T-cell (primary cell): Measurements from ENCODE around the gene STMN3. TPM values are rescaled to one million over a fixed set of nuclear protein-coding genes. Genes with fewer than 3 reads are reported as not detected.

Source experiments
- ATAC-seq, 4 experiments: fragments of 200-7000 bp in 3 of 4; fragments of 150-1000 bp in 1 of 4; cut with Tn5 transposase; replicated peaks in 1 of 4; 1 replicate in 3 of 4; 2 replicates in 1 of 4; pipeline ENCODE4 v1.10.0; 2021; ENCODE audit warnings: moderate library complexity in 3 of 4, mild to moderate bottlenecking in 2 of 4, moderate number of reproducible peaks in 1 of 4
- CTCF ChIA-PET, 2 donors: fragments of 300-600 bp; sonication (Branson Sonifier 250); formaldehyde crosslinking; loops; one replicate each; lab custom pipeline; 2022; ENCODE audit warnings: antibody characterized with exemption in 2 of 2; lab: Charles Lee
- POLR2A ChIA-PET, 2 donors: fragments of 300-600 bp; sonication (Branson Sonifier 250); formaldehyde crosslinking; loops; one replicate each; lab custom pipeline; 2022; ENCODE audit warnings: antibody characterized with exemption in 2 of 2; lab: Charles Lee
- DNase-seq, 35 experiments: peaks; one replicate each; pipeline versions ENCODE4 v3.0.0 to v3.0.0-alpha.2; 2013 to 2023
- H3K27ac ChIP-seq: one replicate; pipeline ENCODE4 v1.5.1; 2013; ENCODE audit warnings: low read length
- H3K27me3 ChIP-seq, 2 experiments: replicated peaks in 1 of 2; 1 replicate in 1 of 2; 2 replicates in 1 of 2; pipeline versions ENCODE4 v1.6.1 to v1.7.0; 2013; ENCODE audit warnings: low read length in 1 of 2, mixed read lengths in 1 of 2; ENCODE audit not compliant: control insufficient read depth in 2 of 2, insufficient read depth in 2 of 2; ENCODE audit errors: extremely low read depth in 1 of 2
- H3K36me3 ChIP-seq, 2 donors: 1 replicate in 1 of 2; 2 replicates in 1 of 2; pipeline versions ENCODE4 v1.6.1 to v1.7.0; 2013; ENCODE audit warnings: low read length in 1 of 2; ENCODE audit not compliant: control insufficient read depth in 2 of 2, insufficient read depth in 1 of 2; ENCODE audit errors: extremely low read depth in 1 of 2
- H3K4me1 ChIP-seq, 2 experiments: 1 replicate in 1 of 2; 2 replicates in 1 of 2; pipeline versions ENCODE4 v1.6.1 to v1.7.0; 2013; ENCODE audit warnings: low read length in 2 of 2, mixed read lengths in 1 of 2; ENCODE audit not compliant: insufficient read depth in 2 of 2, control insufficient read depth in 1 of 2; ENCODE audit errors: extremely low read depth in 1 of 2
- H3K4me3 ChIP-seq, 2 donors: 1 replicate in 1 of 2; 2 replicates in 1 of 2; pipeline versions ENCODE4 v1.5.1 to v1.7.0; 2013; ENCODE audit warnings: mild to moderate bottlenecking in 2 of 2, low read length in 1 of 2, moderate library complexity in 1 of 2; ENCODE audit not compliant: control insufficient read depth in 1 of 2; ENCODE audit errors: extremely low read depth in 1 of 2
- H3K9me3 ChIP-seq: 2 replicates; pipeline ENCODE4 v1.7.0; 2013
- H3K27ac Mint-ChIP-seq, 2 donors: one replicate each; pipeline ENCODE4 v1.8.0; 2020 to 2021; ENCODE audit warnings: mild to moderate bottlenecking in 2 of 2, mixed read lengths in 2 of 2
- H3K27me3 Mint-ChIP-seq, 2 donors: one replicate each; pipeline ENCODE4 v1.8.0; 2021 to 2022; ENCODE audit warnings: mixed read lengths in 2 of 2
- H3K36me3 Mint-ChIP-seq: one replicate; pipeline ENCODE4 v1.8.0; 2021; ENCODE audit warnings: mixed read lengths
- H3K4me1 Mint-ChIP-seq, 3 donors: one replicate each; pipeline ENCODE4 v1.8.0; 2020 to 2022; ENCODE audit warnings: mixed read lengths in 3 of 3, mild to moderate bottlenecking in 1 of 3
- H3K4me3 Mint-ChIP-seq, 3 donors: one replicate each; pipeline ENCODE4 v1.8.0; 2020 to 2022; ENCODE audit warnings: mild to moderate bottlenecking in 3 of 3, mixed read lengths in 3 of 3, moderate library complexity in 3 of 3
- H3K9me3 Mint-ChIP-seq, 3 donors: one replicate each; pipeline ENCODE4 v1.8.0; 2020 to 2022; ENCODE audit warnings: mixed read lengths in 3 of 3
- WGBS: methylation state at CpG from one replicate; pipeline ENCODE4 v1.1.5; 2013; ENCODE audit warnings: missing lambda C conversion rate; ENCODE audit not compliant: insufficient coverage; 5-methylcytosine and 5-hydroxymethylcytosine counted together
- total RNA-seq, 35 experiments: library from RNA in 6 of 35; stranded (reverse) in 6 of 35; fragments of 120-200 nt in 1 of 35; gene quantifications; one replicate each; pipeline versions ENCODE4 v1.2.1 to v1.2.4 and lab custom pipeline; 2013 to 2026

STMN3 gene
- total RNA-seq, 5 donors from 2014 or later (not counting 1 experiment from before 2014, with no cell fraction given) = 92.9 to 121 (median 107) TPM

DNA sequence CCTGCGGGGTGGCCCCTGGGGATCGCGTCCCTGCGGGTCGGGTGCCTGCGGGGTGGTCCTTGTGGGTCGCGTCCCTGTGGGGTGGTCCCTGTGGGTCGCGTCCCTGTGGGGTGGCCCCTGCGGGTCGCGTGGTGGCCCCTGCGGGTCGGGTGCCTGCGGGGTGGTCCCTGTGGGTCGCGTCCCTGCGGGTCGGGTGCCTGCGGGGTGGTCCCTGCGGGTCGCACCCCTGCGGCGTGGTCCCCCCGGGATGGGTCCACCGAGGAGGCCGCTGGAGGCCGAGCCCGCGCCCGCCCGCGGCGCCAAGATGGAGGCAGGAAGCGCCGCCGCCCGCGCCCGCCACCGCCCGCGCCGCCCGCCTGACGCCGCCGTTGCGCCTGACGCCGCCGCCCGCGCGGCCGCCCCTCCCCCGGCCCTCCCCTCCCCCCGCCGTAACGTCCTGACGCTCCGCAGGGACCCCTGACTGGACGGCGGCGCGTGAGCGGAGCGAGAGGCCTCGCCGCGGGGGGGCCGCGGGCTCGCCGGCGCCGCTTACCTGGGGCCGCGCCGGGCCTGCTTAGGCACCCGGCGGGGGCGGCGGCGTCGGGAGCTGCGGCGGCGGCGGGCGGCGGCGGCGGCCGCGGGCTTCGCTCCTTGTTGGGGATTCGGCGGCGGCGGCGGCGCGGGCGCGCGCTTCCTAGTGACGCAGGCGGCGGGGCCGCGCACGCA is 26.6 kb downstream of the STMN3 start, which contains the start of gene GMEB2:
GMEB2 (minus strand) TSS at position 678 of the 705 bp plus-strand sequence. CDS start 7,704 bp downstream, outside the sequence.
- H3K4me3 ChIP-seq = peak within 1 kb of the TSS; percentile 84 to 98
- peak in 29 of 35 experiments; percentile 29 to 96 (median 62) for DNase-seq
- peak within 1 kb of the TSS; percentile 97 to 99 for H3K27ac Mint-ChIP-seq
- peak within 1 kb of the TSS; percentile 69 for H3K27ac ChIP-seq
- H3K9me3 Mint-ChIP-seq = no peaks in the 10 kb centered on the region
- POLR2A ChIA-PET = interaction anchor here in 1 of 2 donors (1.2 kb wide), 1 partner anchor 15 kb away, joined by 21 read pairs; no protein-coding TSS in a partner anchor
- CTCF ChIA-PET = interaction anchor here in 1 of 2 donors (0.6 to 1.7 kb wide), 3 partner anchors 8 to 15 kb away, joined by 3 to 9 read pairs (median 4); no protein-coding TSS in a partner anchor
- peaks cover 13% of the 10 kb centered on the region for H3K36me3 Mint-ChIP-seq
- peak; percentile 60 to 72 (median 69) for ATAC-seq
- peaks cover 11 to 48% of the 10 kb centered on the region in 2 experiments for H3K4me1 ChIP-seq
- peaks cover 43 to 50% (median 50%) of the 10 kb centered on the region in 3 donors for H3K4me1 Mint-ChIP-seq
- H3K9me3 ChIP-seq = no peaks in the 10 kb centered on the region
- WGBS = under 1% methylated on average over 76 of the region's 114 CpGs
- H3K27me3 Mint-ChIP-seq = no peaks in the 10 kb centered on the region
- H3K36me3 ChIP-seq = peaks cover 0 to 8% of the 10 kb centered on the region in 2 donors
- peak within 1 kb of the TSS; percentile 98 to 99 (median 99) for H3K4me3 Mint-ChIP-seq
- H3K27me3 ChIP-seq = no peaks in the 10 kb centered on the region

DNA sequence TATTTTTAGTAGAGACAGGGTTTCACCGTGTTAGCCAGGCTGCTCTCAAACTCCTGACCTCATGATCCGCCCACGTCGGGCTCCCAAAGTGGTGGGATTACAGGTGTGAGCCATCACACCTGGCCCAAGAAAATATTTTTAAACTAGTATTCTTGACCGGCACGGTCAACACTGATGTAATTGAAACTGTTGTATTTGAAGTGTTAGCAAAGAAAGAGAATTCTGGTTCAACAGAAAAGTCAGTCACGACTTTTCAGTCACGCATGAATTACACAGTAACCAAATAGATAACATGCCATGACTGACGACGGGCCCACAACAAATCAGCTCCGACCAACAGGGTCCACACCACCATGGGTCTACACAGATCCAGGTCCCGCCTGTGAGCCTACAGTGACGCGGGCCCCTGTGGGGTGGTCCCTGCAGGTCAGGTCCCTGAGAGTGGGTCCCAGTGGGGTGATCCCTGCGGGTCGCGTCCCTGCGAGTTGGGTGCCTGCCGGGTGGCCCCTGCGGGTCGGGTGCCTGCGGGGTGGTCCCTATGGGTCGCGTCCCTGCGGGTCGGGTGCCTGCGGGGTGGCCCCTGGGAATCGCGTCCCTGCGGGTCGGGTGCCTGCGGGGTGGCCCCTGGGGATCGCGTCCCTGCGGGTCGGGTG is 27.3 kb downstream of the STMN3 start:
- Histone ChIP-seq H3K4me1 (peaks cover 7 to 41% of the 10 kb centered on the region in 2 experiments), H3K27me3 (no peaks in the 10 kb centered on the region), H3K27ac (peak overlapping the region; percentile 61), H3K9me3 (no peaks in the 10 kb centered on the region), H3K4me3 (peak overlapping the region; percentile 40 to 66), H3K36me3 (peaks cover 0 to 8% of the 10 kb centered on the region in 2 donors)
- peak overlapping the region; percentile 91 to 97 for H3K27ac Mint-ChIP-seq
- ATAC-seq = no peak
- H3K36me3 Mint-ChIP-seq = peaks cover 13% of the 10 kb centered on the region
- 1% methylated on average over 25 of the region's 36 CpGs for WGBS
- DNase-seq = peak in 5 of 35 experiments; percentile 5 to 46 (median 25)
- POLR2A ChIA-PET = no interaction called here
- no peaks in the 10 kb centered on the region for H3K9me3 Mint-ChIP-seq
- no peaks in the 10 kb centered on the region for H3K27me3 Mint-ChIP-seq
- H3K4me1 Mint-ChIP-seq = peaks cover 40 to 48% (median 47%) of the 10 kb centered on the region in 3 donors
- CTCF ChIA-PET = no interaction called here
- H3K4me3 Mint-ChIP-seq = peak overlapping the region; percentile 71 to 81 (median 75)

DNA sequence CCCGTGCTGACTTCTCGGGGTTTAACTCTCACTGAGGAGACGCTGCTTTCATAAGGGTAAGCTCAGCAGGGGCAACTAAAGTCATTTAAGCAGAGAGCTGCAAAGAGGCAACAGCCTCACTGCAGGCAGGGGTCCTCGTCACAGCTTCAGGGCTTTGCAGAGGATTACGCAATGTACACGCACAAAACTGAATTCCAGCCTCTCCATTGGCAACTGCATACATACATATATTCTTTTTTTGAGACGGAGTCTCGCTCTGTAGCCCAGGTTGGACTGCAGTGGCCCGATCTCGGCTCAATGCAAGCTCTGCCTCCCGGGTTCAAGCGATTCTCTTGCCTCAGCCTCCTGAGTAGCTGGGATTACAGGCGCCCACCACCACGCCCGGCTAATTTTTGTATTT is 28.7 kb downstream of the STMN3 start:
- Mint-ChIP-seq H3K4me1 (peaks cover 41 to 46% (median 42%) of the 10 kb centered on the region in 3 donors), H3K4me3 (peak overlapping the region in 2 of 3 donors; percentile 9 to 21), H3K27ac (peak overlapping the region in 1 of 2 donors; percentile 61), H3K9me3 (no peaks in the 10 kb centered on the region), H3K36me3 (peaks cover 10% of the 10 kb centered on the region), H3K27me3 (no peaks in the 10 kb centered on the region)
- Histone ChIP-seq H3K27me3 (no peaks in the 10 kb centered on the region), H3K4me1 (peaks cover 5 to 33% of the 10 kb centered on the region in 2 experiments), H3K4me3 (no peak overlapping the region), H3K27ac (no peak overlapping the region), H3K36me3 (peaks cover 0 to 10% of the 10 kb centered on the region in 2 donors), H3K9me3 (no peaks in the 10 kb centered on the region)
- ChIA-PET CTCF (interaction anchor here in 1 of 2 donors (1.0 kb wide), 1 partner anchor 18 kb away, joined by 6 read pairs; no protein-coding TSS in a partner anchor), POLR2A (no interaction called here)
- peak in 1 of 35 experiments; percentile 33 for DNase-seq
- ATAC-seq = no peak
- whole genome bisulfite sequencing = 100% methylated on average over 3 of the region's 15 CpGs

DNA sequence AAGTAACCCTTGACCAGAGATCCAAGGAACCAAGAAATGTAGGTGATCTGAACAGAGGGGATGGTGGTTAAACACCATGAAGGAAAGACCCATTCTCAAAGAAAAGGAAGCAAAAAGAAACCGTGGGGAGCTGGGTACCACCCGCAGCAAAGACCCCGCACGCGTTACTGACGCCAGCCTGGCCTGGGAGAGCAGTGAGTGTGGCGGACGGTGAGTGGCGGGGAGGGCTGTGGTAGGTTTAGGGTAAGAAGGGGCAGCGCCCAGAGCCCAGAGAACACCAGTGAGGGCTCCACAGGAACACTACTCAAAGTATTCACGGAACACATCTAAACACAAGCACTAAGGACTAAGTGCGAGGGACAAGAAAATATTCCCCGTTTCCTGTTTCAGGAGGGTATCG is 30.5 kb downstream of the STMN3 start:
- Histone ChIP-seq H3K4me1 (peaks cover 4 to 18% of the 10 kb centered on the region in 2 experiments), H3K9me3 (no peaks in the 10 kb centered on the region), H3K27me3 (no peaks in the 10 kb centered on the region), H3K27ac (no peak overlapping the region), H3K36me3 (peaks cover 12 to 19% of the 10 kb centered on the region in 2 donors), H3K4me3 (no peak overlapping the region)
- Mint-ChIP-seq H3K4me3 (no peak overlapping the region), H3K4me1 (peaks cover 28 to 33% (median 31%) of the 10 kb centered on the region in 3 donors), H3K9me3 (no peaks in the 10 kb centered on the region), H3K27ac (no peak overlapping the region), H3K36me3 (peaks cover 7% of the 10 kb centered on the region), H3K27me3 (no peaks in the 10 kb centered on the region)
- ChIA-PET POLR2A (no interaction called here), CTCF (no interaction called here)
- ATAC-seq (no peak), DNase-seq (no peak)
- 93% methylated on average over 6 of the region's 14 CpGs for WGBS

DNA sequence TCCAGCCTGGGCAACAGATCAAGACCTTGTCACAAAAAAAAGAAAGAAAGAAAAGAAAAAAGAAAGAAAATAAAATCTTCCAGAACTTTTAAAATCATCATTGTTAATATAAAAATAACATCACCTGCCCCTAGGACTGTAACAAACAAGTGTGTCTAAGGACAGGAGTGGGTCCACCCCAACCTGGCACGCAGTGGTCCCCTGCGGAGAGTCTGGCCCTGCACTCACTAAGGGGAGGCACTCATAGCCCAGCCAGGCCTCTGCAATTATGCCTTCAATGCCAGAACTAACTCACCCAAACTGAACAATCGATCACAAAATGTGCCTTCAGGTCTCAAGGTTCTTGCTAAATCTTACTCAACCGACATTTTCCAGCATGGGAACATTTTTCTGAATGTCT is 31.1 kb downstream of the STMN3 start:
- CTCF ChIA-PET = no interaction called here
- Mint-ChIP-seq H3K4me1 (peaks cover 28 to 33% (median 31%) of the 10 kb centered on the region in 3 donors), H3K27ac (peak overlapping the region in 1 of 2 donors; percentile 6), H3K9me3 (no peaks in the 10 kb centered on the region), H3K4me3 (no peak overlapping the region), H3K36me3 (peaks cover 7% of the 10 kb centered on the region), H3K27me3 (no peaks in the 10 kb centered on the region)
- Histone ChIP-seq H3K4me1 (peaks cover 4 to 18% of the 10 kb centered on the region in 2 experiments), H3K27ac (no peak overlapping the region), H3K27me3 (no peaks in the 10 kb centered on the region), H3K9me3 (no peaks in the 10 kb centered on the region), H3K36me3 (peaks cover 12 to 26% of the 10 kb centered on the region in 2 donors), H3K4me3 (no peak overlapping the region)
- 100% methylated on average over 1 of the region's 4 CpGs for WGBS
- no peak for DNase-seq
- POLR2A ChIA-PET = no interaction called here
- no peak for ATAC-seq

GRCh38 chr20:63620991-63621390 is 32.2 kb downstream of the STMN3 start:
- H3K27ac ChIP-seq = no peak overlapping the region
- WGBS = 94% methylated on average over 3 of the region's 8 CpGs
- Mint-ChIP-seq H3K4me3 (no peak overlapping the region), H3K9me3 (no peaks in the 10 kb centered on the region), H3K36me3 (peaks cover 12% of the 10 kb centered on the region), H3K27ac (no peak overlapping the region), H3K4me1 (peaks cover 28 to 35% (median 33%) of the 10 kb centered on the region in 3 donors), H3K27me3 (no peaks in the 10 kb centered on the region)
- ATAC-seq (no peak), DNase-seq (no peak)
- ChIA-PET POLR2A (no interaction called here), CTCF (interaction anchor here (0.6 to 0.7 kb wide), 2 partner anchors 622 to 1016 kb away, joined by 3 to 6 read pairs; no protein-coding TSS in a partner anchor)
- H3K27me3 ChIP-seq = no peaks in the 10 kb centered on the region
- H3K36me3 ChIP-seq = peaks cover 19 to 35% of the 10 kb centered on the region in 2 donors
- no peak overlapping the region for H3K4me3 ChIP-seq
- peaks cover 4 to 17% of the 10 kb centered on the region in 2 experiments for H3K4me1 ChIP-seq
- H3K9me3 ChIP-seq = no peaks in the 10 kb centered on the region
